ENCODE data around the gene GPATCH3. TPM values are rescaled to one million over a fixed set of nuclear protein-coding genes. Genes with fewer than 3 reads are reported as not detected.

Gene GPATCH3
- total and polyA plus RNA-seq, 2 of the 8 experiments (the other 6 are each of a cell fraction or from before 2014, with no cell fraction given): 7.9 to 17.4 TPM

- Histone ChIP-seq H3K36me3 (ENCODE audit: control insufficient read depth in 2 of 4, insufficient read depth in 4 of 4, low read length in 3 of 4) (peaks cover 10 to 31% (median 21%) of the 10 kb centered on the region in 4 experiments), H3K79me1 (ENCODE audit: low read depth, low read length) (peaks cover 11% of the 10 kb centered on the region), H3K18ac (ENCODE audit: extremely low read depth, low read length) (peak within 1 kb of the TSS; percentile 93; the same call in 1 of the 2 replicates), H3K23me2 (ENCODE audit: low read depth, low read length) (peaks cover 9% of the 10 kb centered on the region), H3K9ac (replicated peaks in 1 of 4; ENCODE audit: extremely low read depth in 1 of 4, low read depth in 3 of 4, low read length in 3 of 4) (peak within 1 kb of the TSS; percentile 76 to 92 (median 86)), H4K8ac (ENCODE audit: extremely low read depth, insufficient read depth, low read length) (peak within 1 kb of the TSS; percentile 96; the same call in 1 of the 2 replicates), H2BK120ac (replicated peaks; ENCODE audit: low read depth, low read length) (no peak within 1 kb of the TSS), H2BK5ac (ENCODE audit: low read depth, low read length) (peak within 1 kb of the TSS; percentile 88; the same call in 1 of the 2 replicates), H3K14ac (ENCODE audit: insufficient read length) (no peak within 1 kb of the TSS), H2BK20ac (ENCODE audit: low read length) (no peak within 1 kb of the TSS), H2BK15ac (ENCODE audit: low read length) (0 out of 2 replicates have a peak within 1 kb of the TSS, but pooled peaks have one; percentile 40), H4K91ac (replicated peaks; ENCODE audit: insufficient read length, low read length) (peak within 1 kb of the TSS; percentile 26), H3K27me3 (replicated peaks in 1 of 4; ENCODE audit: control insufficient read depth in 3 of 4, extremely low read depth in 1 of 4, insufficient read depth in 3 of 4, low read length in 3 of 4) (no peaks in the 10 kb centered on the region), H3K79me2 (ENCODE audit: control insufficient read depth in 1 of 2, insufficient read depth in 2 of 2, low read length in 2 of 2) (peaks cover 12 to 32% of the 10 kb centered on the region in 2 experiments), H2AFZ (ENCODE audit: low read length) (peak within 1 kb of the TSS; percentile 63), H2AK5ac (ENCODE audit: low read depth, low read length) (peak within 1 kb of the TSS; percentile 54; the same call in 1 of the 2 replicates), H3K9me3 (ENCODE audit: insufficient read depth in 2 of 2, low read depth in 1 of 2, low read length in 1 of 2) (no peaks in the 10 kb centered on the region), H2BK12ac (ENCODE audit: low read depth, low read length) (no peak within 1 kb of the TSS; the same call in 1 of the 2 replicates), H3K4ac (replicated peaks; ENCODE audit: insufficient read length, low read depth, low read length) (no peak within 1 kb of the TSS), H3K23ac (ENCODE audit: insufficient read length) (no peak within 1 kb of the TSS), H4K5ac (ENCODE audit: insufficient read length, low read depth, low read length) (peak within 1 kb of the TSS; percentile 70), H3K4me1 (replicated peaks in 1 of 4; ENCODE audit: control insufficient read depth in 3 of 4, insufficient read depth in 4 of 4, low read length in 3 of 4) (peaks cover 0 to 6% (median 4%) of the 10 kb centered on the region in 4 experiments; a peak in 3 of 7 replicates), H3K4me2 (ENCODE audit: insufficient read depth in 1 of 2, low read depth in 2 of 2, low read length in 2 of 2) (peak within 1 kb of the TSS; percentile 81 to 91), H3K56ac (replicated peaks; ENCODE audit: insufficient read length, low read depth, low read length) (no peak within 1 kb of the TSS), H3K4me3 (ENCODE audit: extremely low read depth in 1 of 4, insufficient read depth in 2 of 4, low read depth in 3 of 4, low read length in 4 of 4) (peak within 1 kb of the TSS; percentile 70 to 88 (median 82)), H3K27ac (ENCODE audit: low read depth, low read length) (peak within 1 kb of the TSS; percentile 90), H4K20me1 (replicated peaks in 1 of 2; ENCODE audit: control insufficient read depth in 1 of 2, insufficient read depth in 2 of 2, low read length in 2 of 2) (peaks cover 0 to 7% of the 10 kb centered on the region in 2 experiments)
- DNase-seq (ENCODE audit: low read depth in 1 of 2, low spot score in 2 of 2) (peak; percentile 88 to 92), FAIRE-seq (peak; percentile 73)
- ChIA-PET POLR2A (ENCODE audit: partially characterized antibody) (interaction anchor here (0.7 to 2.2 kb wide), 16 partner anchors 9 to 422 kb away, joined by 3 to 13 read pairs (median 4); partner anchors contain the start of genes GPATCH3 and NR0B2), CTCF (ENCODE audit: partially characterized antibody) (interaction anchor here (1.0 kb wide), 1 partner anchor 242 kb away, joined by 3 read pairs; no protein-coding TSS in a partner anchor)
- 3% methylated on average over 75 of the region's 83 CpGs; no CpG with 5 or more reads in 1 of the 2 experiments for WGBS, 2 experiments (ENCODE audit: extremely low coverage in 1 of 2, insufficient coverage in 1 of 2, insufficient read length in 1 of 2, insufficient replicate concordance in 2 of 2, low coverage in 1 of 2, low lambda C conversion rate in 2 of 2, missing lambda C conversion rate in 1 of 2)
- TF ChIP-seq SIN3A (conservative IDR thresholded peaks at IDR 0.05 in 1 of 2, IDR thresholded peaks at IDR 0.05 in 1 of 2; ENCODE audit: low read depth in 1 of 2, low read length in 2 of 2): peak; percentile 56 to 83; a peak in 2 of 4 replicates
- no peak for TF ChIP-seq EZH2 (IDR thresholded peaks at IDR 0.05; ENCODE audit: low read depth, low read length, severe bottlenecking)
- no peak for TF ChIP-seq KDM1A (IDR thresholded peaks at IDR 0.05; ENCODE audit: borderline replicate concordance, low read length)
- TF ChIP-seq SP4 (IDR thresholded peaks at IDR 0.05; ENCODE audit: low read length): no peak
- no peak for TF ChIP-seq TCF12 (IDR thresholded peaks at IDR 0.05; ENCODE audit: low read depth, low read length)
- no peak for TF ChIP-seq CTCF (IDR thresholded peaks at IDR 0.05; ENCODE audit: control extremely low read depth in 1 of 3, insufficient read depth in 1 of 3, low read depth in 1 of 3, low read length in 3 of 3)
- peak; percentile 90 for TF ChIP-seq PHF8 (conservative IDR thresholded peaks at IDR 0.05; ENCODE audit: low read depth, low read length)
Measured at GRCh38 chr1:26921540-26922430, 21.5 kb upstream of the GPATCH3 start, which contains the start of gene NUDC. Gene NUDC, plus strand, starts transcription at chr1:26921743. Its CDS starts 106 bp downstream, at chr1:26921849.

All from H1 (cell line).